AG10803 (cell line): ENCODE results near the gene LIPC.

Source experiments
- DNase-seq: peaks from one replicate; pipeline ENCODE4 v3.0.0; 2010; ENCODE audit warnings: low read depth
- H3K4me3 ChIP-seq: 2 replicates; pipeline ENCODE4 v1.5.1; 2011; ENCODE audit warnings: mild to moderate bottlenecking, low read length, control low read depth
- TF ChIP-seq, protein P1 (sequence below): conservative IDR thresholded peaks from 2 replicates; pipeline ENCODE4 v1.5.1; 2011; ENCODE audit warnings: mild to moderate bottlenecking, low read length, control low read depth, inconsistent platforms

Gene LIPC

GRCh38 chr15:58535337-58535736, 103.5 kb downstream of the LIPC start:
- TF ChIP-seq, protein P1, sequence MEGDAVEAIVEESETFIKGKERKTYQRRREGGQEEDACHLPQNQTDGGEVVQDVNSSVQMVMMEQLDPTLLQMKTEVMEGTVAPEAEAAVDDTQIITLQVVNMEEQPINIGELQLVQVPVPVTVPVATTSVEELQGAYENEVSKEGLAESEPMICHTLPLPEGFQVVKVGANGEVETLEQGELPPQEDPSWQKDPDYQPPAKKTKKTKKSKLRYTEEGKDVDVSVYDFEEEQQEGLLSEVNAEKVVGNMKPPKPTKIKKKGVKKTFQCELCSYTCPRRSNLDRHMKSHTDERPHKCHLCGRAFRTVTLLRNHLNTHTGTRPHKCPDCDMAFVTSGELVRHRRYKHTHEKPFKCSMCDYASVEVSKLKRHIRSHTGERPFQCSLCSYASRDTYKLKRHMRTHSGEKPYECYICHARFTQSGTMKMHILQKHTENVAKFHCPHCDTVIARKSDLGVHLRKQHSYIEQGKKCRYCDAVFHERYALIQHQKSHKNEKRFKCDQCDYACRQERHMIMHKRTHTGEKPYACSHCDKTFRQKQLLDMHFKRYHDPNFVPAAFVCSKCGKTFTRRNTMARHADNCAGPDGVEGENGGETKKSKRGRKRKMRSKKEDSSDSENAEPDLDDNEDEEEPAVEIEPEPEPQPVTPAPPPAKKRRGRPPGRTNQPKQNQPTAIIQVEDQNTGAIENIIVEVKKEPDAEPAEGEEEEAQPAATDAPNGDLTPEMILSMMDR = no peak
- no peak overlapping the region for H3K4me3 ChIP-seq
- DNase-seq = no peak

DNA sequence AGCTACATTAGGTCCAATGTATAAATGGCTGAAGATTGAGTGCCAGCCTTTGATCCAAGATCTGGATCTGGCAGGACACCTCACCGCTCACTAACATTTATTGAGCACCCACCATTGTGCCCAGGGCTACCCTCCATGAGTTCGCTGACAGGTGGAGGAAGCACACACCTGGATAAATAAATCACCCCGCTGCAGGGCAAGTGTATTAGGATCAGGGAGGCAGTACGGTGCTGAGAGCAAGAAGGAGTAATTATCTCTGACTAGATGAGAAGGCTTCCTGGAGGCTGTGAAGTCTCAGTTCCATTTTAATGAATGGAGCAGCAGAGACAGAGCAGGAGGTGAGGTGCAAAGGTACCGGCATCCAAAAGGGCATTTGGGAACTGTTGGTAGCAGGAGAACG, 104.1 kb downstream of the LIPC start:
- DNase-seq = no peak
- no peak overlapping the region for H3K4me3 ChIP-seq
- TF ChIP-seq, protein P1 = no peak

- TF ChIP-seq, protein P1 = no peak
- DNase-seq = no peak
Measured at GRCh38 chr15:58536414-58536813, 104.6 kb downstream of the LIPC start.

GRCh38 chr15:58537033-58537432, 105.2 kb downstream of the LIPC start:
- no peak overlapping the region for H3K4me3 ChIP-seq
- TF ChIP-seq, protein P1 = no peak
- no peak for DNase-seq

More at GRCh38 chr15:58536414-58536813, 104.6 kb downstream of the LIPC start:
- no peak overlapping the region for H3K4me3 ChIP-seq

DNA sequence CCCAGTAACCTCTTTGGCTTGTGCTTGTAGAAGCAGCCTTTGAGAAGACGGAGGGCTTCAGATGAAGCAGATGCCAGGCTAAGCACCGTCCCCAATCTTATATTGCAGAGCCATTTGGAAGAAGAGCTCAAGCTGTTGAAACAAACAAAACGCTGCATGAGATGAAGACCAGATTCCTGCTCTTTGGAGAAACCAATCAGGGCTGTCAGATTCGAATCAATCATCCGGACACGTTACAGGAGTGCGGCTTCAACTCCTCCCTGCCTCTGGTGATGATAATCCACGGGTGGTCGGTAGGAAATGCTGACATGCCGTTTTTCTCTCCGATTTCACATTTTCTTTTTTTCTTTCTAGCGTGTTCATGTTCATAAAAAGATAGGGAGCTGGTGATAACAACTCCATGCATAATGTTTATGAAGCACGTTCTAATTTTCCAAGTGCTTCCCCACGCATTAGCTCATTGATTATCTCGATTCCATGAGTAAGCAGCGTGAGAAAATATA, 106.5 kb downstream of the LIPC start:
- TF ChIP-seq, protein P1 = no peak
- DNase-seq = no peak
- no peak overlapping the region for H3K4me3 ChIP-seq

DNA sequence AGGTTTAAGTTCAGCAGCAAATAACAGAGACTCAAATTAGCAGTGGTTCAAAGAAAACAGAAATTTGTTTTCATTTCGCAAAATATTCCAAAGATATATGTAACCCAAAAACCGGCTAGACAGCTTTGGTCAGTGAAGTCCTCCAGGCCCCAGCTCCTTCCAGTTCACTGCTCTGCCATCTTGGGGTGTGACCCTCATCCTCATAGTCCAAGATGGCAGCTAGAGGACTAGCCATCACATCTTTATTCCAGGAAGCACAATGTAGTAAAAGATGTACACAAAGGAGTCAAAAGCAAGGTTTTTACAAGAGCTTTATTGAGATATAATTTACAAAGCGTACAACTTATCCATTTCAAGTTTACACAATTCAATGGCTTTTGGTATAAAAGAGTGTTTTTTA, 107.1 kb downstream of the LIPC start:
- H3K4me3 ChIP-seq = no peak overlapping the region
- DNase-seq = no peak
- TF ChIP-seq, protein P1 = no peak

DNA sequence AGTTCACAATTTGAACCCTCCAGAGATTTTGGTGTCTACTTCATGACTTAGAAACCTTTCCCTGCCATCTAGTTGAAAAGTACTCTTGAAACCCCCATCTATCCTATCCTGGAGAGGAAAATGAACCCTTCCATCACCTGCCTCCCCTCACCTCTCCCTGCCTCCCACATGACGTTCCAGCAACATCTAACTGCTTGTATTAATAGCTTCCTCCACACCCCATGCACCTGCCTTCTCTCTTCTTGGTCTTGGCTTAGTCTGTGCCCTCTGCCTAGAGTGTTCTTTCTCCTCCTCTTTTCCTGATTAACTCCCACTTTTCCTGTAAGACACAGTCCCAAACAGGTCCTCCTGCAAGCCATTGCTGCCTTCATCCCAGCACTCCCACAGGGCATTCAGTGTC, 107.8 kb downstream of the LIPC start:
- DNase-seq = no peak
- no peak overlapping the region for H3K4me3 ChIP-seq
- TF ChIP-seq, protein P1 = no peak
